Stimulated activated CD8-positive, alpha-beta memory T cell treated with anti-CD3 and anti-CD28 coated beads, Interleukin-4, amount 100 ng/mL, for 4 hours (primary cell): Measurements from ENCODE around the gene CDH2.

ENCODE experiments used
- DNase-seq, 2 donors: peaks; one replicate each; pipeline ENCODE4 v3.0.0-alpha.2; 2020; ENCODE audit warnings: low read depth in 2 of 2, low spot score in 1 of 2

CDH2 gene

DNA sequence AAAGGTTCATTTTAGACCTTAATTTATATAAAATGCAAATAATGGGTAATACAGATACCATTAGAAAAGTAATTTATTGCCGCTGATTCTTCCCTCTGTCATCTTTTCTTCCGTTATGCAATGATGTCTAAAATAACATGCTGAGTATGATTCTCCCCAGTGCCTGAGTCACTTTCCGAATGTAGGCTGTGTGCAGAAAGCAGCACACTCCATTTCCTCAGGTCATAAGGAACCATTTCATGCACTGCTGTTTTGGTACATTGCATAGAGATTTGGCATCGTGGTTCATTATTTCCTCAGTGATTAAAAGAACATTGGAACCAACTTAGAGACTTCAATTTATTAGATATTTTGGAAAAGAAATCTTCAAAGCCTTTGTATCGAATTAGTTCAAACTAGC lies 173.5 kb downstream of the CDH2 start:
- no peak for DNase-seq

GRCh38 chr18:28002841-28003240 lies 174.1 kb downstream of the CDH2 start:
- no peak for DNase-seq

DNA sequence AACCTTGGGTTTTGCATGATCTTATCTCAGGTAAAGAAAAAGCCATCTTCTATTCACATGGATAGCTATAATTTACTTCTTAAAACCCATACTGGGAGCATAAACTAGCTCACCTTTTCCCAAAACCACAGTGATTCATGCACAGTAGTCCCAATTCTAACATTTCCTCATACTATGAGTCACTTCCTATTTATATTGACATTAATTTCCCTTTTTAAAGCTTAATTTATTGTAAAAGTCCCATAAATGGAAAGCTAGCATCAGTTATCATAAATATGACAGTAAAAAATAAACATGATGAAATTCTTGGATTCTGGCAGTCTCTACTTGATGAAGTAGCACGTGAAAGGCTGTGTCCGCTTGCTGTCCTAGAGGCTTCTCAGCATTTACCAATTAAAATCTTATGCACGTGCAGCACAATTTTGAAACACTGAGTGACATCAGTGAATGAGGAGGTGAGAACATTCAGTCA lies 180.1 kb downstream of the CDH2 start:
- DNase-seq: no peak

DNA sequence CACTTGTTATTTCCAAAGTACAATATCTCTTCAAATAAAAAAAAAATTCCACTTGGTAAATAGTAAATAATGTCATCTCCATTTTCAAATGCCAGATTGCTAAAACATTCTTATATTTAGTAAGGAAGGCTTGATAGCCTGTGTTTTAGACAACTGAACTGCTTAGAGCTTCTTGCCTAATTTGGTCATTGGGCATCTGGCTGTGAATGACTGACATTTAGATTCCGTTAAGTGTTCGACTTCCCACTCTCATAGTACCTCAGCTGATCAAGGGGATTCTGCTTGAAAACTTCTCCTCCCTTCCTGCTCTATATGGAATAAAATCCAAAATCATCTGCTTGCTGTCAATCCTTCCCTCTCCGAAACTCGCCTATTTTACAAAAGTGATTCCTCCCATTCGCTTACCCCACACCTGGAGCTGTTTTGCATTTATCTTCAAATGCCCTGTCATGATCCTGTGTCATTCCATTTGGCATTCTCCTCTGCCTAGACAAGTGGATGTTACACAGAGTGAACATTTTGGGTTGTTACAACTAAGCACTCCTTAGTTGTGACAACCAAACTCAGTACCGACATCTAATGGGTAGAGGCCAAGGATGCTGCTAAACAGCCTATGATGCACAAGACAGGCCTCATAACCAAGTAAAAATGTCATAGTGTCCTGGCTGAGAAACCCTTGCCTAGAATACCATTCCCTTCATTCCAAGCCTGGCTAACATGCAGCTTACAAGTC lies 181.0 kb downstream of the CDH2 start:
- DNase-seq: no peak

GRCh38 chr18:27994571-27994970 lies 182.4 kb downstream of the CDH2 start:
- no peak for DNase-seq

- DNase-seq: no peak
Observed at GRCh38 chr18:27991391-27991790, 185.5 kb downstream of the CDH2 start.

- DNase-seq: no peak
Observed at GRCh38 chr18:27985832-27986231, 191.1 kb downstream of the CDH2 start.

GRCh38 chr18:27983780-27984179 lies 193.2 kb downstream of the CDH2 start:
- no peak for DNase-seq

GRCh38 chr18:27976806-27977408 lies 200.0 kb downstream of the CDH2 start:
- no peak for DNase-seq

DNA sequence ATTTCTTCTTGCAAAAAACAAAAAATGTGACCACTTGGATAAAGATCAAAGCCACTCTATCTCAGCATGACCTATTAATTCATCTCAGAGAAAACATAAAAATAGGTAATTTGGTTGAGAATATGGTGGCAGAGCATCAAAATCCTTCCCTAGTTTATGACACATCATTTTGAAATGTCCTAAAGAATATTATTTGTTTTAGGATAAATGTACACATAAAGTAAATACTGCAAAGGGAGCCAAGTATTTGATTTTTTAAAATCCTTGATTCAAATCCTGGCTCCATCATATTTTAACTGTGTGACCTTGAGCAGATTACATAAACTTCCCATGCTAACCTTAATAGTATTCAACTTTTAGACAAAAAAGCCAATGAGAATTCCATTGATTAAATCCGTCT lies 206.6 kb downstream of the CDH2 start:
- DNase-seq: no peak

DNA sequence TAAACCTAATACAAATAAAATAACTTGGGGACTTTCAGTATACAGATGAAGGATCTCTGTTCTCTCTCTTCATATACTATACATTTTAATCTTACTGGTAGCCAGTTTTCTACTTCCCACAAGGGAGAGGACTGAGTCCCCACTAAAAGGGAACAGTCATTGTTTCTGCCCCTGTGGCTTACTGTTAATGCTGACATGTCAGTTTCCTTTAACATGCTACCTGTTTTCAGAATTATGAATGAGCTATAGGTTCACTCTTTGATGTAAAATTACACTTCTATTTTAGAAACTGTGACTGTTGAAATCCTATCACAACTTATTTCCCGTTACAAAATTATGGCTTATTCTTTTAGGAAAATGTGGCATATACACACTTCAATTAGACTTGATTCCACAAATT lies 207.7 kb downstream of the CDH2 start:
- no peak for DNase-seq

DNA sequence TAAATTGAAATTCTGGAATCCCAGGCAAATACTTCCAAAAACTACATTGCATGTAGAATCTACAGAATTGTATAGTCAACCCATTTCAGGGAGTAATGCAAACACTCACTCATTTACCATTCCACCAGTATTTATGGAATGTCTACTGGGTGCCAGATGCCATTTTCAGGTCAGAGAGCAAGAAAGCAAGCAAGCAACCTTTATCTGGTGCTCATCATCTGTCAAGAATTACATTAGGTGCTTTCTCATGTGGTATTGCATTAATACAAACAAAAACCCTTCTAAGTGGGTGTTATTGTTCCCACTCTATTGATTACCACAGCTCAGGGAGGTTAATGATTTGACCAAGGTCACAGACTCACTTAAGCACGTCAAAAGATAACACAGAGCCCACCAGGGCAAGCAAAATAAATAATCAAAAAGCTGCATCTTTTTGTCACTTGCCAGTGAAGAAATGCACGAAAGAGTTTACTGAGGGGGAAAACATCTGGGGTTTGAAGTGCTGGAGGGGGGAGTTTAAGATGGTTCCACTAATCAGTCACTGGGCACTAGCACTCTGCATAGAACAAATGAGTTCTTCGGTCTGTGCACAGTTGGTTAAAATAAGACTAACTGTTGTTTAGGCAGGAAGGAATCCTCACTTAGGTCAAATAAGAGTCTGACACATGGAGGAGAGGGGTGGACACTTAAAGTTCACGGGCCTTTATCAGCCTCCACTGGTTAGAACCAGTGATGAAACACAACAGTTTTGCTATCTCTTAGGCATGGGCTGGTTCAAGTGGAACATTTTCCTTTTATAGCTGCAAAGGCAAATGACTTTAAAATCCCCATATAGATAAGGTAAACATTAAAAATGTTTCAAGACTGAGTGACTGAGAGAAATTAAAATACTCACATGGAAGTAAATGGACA lies 208.8 kb downstream of the CDH2 start:
- no peak for DNase-seq

DNA sequence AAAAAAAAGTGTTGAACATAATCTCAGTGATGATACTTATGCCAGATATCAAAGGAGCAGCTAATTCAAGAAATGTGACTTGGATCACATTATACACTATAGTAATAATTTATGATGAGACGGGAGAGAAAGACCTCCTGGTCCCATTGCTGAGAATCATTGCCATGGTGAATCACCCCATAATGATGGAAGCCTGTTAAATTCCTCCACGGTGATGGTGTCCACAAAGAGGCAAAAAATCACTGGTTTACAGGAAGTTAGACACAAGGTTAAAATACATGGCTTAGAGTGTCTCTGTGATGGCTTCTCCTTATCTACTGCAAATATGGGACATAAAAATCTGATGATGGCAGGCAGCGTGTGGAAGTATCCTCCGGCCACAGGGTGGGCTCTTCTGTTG lies 210.0 kb downstream of the CDH2 start:
- no peak for DNase-seq

- no peak for DNase-seq
Observed at GRCh38 chr18:27964811-27965210, 212.1 kb downstream of the CDH2 start.

GRCh38 chr18:27959101-27959500 lies 217.8 kb downstream of the CDH2 start:
- DNase-seq: no peak

- no peak for DNase-seq
Observed at GRCh38 chr18:27956001-27956640, 220.8 kb downstream of the CDH2 start.

DNA sequence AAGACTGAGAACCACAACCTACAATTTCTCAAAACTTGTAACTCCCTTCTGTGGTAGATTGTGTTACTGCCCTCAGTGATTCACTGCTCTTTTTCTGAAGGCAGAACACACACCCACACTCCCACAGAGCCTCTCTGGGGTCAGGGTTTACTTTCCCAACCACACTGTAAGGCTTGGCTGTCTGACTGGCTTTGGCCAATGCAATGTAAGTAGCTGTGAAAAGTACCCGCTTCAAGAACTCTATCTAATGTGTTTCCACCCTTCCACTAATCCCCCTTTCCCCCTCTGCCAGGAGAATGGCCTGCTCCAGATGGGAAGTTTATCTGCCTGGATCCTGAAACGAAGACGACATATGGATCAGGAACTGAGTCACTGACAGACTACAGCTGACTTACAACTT lies 222.7 kb downstream of the CDH2 start:
- DNase-seq: no peak

GRCh38 chr18:27952741-27953140 lies 224.2 kb downstream of the CDH2 start:
- DNase-seq: no peak

GRCh38 chr18:27950648-27951228 lies 226.2 kb downstream of the CDH2 start:
- DNase-seq: no peak

DNA sequence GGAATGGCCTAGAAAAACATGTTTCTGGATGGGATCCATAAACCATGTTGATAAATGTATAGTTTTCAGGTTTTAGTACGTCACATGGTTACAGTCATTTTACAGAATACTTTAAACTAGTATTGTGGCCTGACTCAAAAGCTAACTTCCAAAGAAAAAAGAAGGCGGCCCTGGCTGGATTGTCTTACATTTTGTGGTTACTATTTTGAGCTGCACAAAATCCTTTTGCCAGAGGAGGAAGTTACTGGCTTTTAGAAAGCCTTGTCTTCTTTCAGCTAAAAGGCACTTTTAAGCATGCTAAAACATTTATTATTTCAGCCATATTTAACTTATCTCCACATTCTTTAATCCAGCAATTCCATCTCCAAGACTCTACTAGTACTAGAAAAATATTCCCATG lies 227.9 kb downstream of the CDH2 start:
- DNase-seq: no peak

DNA sequence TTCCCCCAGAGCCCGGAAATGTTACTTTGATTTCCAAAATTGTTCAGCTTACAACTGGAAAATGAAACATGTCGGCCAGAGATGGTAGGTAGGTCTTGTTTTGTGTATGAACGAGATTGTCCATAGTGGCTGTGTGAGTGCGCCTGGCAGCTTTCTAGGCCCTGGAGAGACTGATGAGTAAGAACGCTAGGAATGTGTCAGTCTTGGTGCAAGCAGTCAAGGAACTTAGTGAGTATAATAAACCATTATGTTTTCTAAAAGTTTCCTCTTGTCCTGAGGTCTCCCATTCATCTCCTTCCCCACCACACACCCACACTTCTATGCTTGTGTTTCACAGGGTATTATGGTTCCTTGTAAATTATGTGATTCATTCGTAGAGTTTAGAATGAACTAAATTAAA lies 234.2 kb downstream of the CDH2 start:
- no peak for DNase-seq
